Mammary epithelial cell (primary cell): ENCODE results near the gene EIF4EBP3.

Source experiments
- EZH2 ChIP-seq: IDR thresholded peaks from 2 replicates; pipeline ENCODE4 v1.6.1; 2012; ENCODE audit warnings: low read length, inconsistent platforms, borderline replicate concordance
- TF ChIP-seq, protein P1 (sequence below), 2 donors: IDR thresholded peaks in 1 of 2; conservative IDR thresholded peaks in 1 of 2; 2 replicates each; pipeline ENCODE4 v1.5.1; 2011 to 2012; ENCODE audit warnings: inconsistent platforms in 2 of 2, low read length in 2 of 2, mild to moderate bottlenecking in 2 of 2, control low read depth in 1 of 2, low read depth in 1 of 2; ENCODE audit not compliant: insufficient read depth in 1 of 2; ENCODE audit errors: extremely low read depth in 1 of 2

GRCh38 chr5:140554454-140554853, 7.0 kb downstream of the EIF4EBP3 start:
- TF ChIP-seq, protein P1, sequence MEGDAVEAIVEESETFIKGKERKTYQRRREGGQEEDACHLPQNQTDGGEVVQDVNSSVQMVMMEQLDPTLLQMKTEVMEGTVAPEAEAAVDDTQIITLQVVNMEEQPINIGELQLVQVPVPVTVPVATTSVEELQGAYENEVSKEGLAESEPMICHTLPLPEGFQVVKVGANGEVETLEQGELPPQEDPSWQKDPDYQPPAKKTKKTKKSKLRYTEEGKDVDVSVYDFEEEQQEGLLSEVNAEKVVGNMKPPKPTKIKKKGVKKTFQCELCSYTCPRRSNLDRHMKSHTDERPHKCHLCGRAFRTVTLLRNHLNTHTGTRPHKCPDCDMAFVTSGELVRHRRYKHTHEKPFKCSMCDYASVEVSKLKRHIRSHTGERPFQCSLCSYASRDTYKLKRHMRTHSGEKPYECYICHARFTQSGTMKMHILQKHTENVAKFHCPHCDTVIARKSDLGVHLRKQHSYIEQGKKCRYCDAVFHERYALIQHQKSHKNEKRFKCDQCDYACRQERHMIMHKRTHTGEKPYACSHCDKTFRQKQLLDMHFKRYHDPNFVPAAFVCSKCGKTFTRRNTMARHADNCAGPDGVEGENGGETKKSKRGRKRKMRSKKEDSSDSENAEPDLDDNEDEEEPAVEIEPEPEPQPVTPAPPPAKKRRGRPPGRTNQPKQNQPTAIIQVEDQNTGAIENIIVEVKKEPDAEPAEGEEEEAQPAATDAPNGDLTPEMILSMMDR (conservative IDR thresholded peaks at IDR 0.05 in 1 of 2, IDR thresholded peaks at IDR 0.05 in 1 of 2; ENCODE audit: extremely low read depth in 1 of 2, insufficient read depth in 1 of 2, low read depth in 1 of 2, low read length in 2 of 2), result no peak
- TF ChIP-seq EZH2, result no peak
